ENCODE results near the gene FNDC3B. TPM values are rescaled to one million over a fixed set of nuclear protein-coding genes. Genes with fewer than 3 reads are reported as not detected.

FNDC3B gene
- polyA plus RNA-seq, 1 donor: 25.9 TPM

DNA sequence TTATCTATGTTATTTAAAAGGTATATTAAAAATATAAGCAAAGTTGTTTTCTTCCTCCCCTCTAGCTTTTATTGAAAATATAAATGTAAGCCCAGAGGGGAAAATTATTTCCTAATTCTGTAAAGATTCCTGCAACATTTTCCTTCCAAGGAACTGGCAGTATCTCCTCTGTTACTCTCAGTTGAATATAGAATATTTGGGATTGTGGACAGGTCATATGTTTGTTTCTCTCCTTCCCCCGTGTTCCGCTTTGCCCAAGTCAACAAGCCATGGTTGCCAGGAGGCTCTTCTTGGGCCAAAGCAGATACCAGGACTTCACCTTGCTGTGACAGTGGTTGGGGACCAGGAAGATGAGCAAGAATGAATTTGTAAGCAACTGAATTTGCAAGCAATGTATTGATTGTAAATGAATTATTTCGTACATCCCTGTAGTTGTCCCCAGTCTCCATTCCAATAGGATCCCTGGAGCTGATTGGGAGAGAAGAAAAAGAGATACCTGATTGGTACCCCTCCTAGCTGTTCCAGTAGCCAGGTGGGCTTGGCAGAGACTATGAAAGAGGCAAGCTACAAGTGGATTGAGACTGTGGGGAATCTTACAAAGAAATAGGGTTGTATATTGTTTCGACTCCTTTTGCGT, 130.8 kb downstream of the FNDC3B start:
- Histone ChIP-seq H3K36me3 (ENCODE audit: control insufficient read depth, insufficient read depth, low read length) (peaks cover 3% of the 10 kb centered on the region), H3K27me3 (ENCODE audit: control insufficient read depth, insufficient read depth, low read length) (no peaks in the 10 kb centered on the region), H3K9me3 (ENCODE audit: control insufficient read depth, low read depth, low read length) (no peaks in the 10 kb centered on the region), H3K4me1 (ENCODE audit: control insufficient read depth, insufficient read depth, low read length) (peaks cover 3% of the 10 kb centered on the region), H3K4me3 (ENCODE audit: low read length) (no peak overlapping the region), H3K27ac (ENCODE audit: low read length) (no peak overlapping the region)
- no peak for DNase-seq
- 100% methylated on average over 1 of the region's 5 CpGs for WGBS (ENCODE audit: insufficient coverage, low lambda C conversion rate)

- no peaks in the 10 kb centered on the region for H3K9me3 ChIP-seq (ENCODE audit: control insufficient read depth, low read depth, low read length)
- no peak overlapping the region for H3K27ac ChIP-seq (ENCODE audit: low read length)
- H3K27me3 ChIP-seq (ENCODE audit: control insufficient read depth, insufficient read depth, low read length): no peaks in the 10 kb centered on the region
- H3K4me3 ChIP-seq (ENCODE audit: low read length): no peak overlapping the region
- no peak for DNase-seq
- H3K36me3 ChIP-seq (ENCODE audit: control insufficient read depth, insufficient read depth, low read length): peaks cover 3% of the 10 kb centered on the region
- peaks cover 3% of the 10 kb centered on the region for H3K4me1 ChIP-seq (ENCODE audit: control insufficient read depth, insufficient read depth, low read length)
Observed at GRCh38 chr3:172170841-172171240, 131.5 kb downstream of the FNDC3B start.

DNA sequence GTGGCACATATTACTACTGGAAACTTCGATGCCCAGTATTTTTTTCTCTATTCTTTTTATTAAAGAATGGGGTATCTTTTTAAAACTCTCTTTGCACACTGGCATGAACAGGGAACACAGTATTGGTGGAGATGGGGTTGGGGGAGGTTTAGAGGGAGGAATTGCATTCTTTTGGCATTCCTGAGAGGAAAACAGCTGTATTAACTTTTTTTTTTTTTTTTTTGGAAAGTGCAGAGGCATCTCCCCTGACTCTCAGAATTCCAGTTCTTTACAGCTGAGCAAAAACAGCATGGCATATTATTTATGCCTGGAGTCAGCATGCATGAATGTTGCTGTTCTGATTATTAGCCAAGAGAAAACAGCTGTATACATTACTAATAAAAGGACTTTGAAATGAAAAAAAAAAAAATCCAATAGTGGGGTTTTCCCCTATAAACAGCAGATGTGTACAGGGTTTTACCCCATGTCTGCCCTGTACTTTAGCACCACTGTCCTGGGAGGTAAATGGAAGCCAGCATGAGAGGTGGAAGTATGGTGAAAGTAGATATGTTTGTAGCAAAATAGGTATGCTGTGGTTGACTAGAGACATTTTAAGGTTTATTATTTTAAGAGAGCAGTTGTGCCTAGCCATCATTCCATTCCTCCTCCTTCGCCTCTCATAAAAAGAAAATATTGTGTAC, 132.2 kb downstream of the FNDC3B start:
- no peak for DNase-seq
- Histone ChIP-seq H3K27ac (ENCODE audit: low read length) (no peak overlapping the region), H3K27me3 (ENCODE audit: control insufficient read depth, insufficient read depth, low read length) (no peaks in the 10 kb centered on the region), H3K4me1 (ENCODE audit: control insufficient read depth, insufficient read depth, low read length) (peaks cover 3% of the 10 kb centered on the region), H3K4me3 (ENCODE audit: low read length) (no peak overlapping the region), H3K9me3 (ENCODE audit: control insufficient read depth, low read depth, low read length) (no peaks in the 10 kb centered on the region), H3K36me3 (ENCODE audit: control insufficient read depth, insufficient read depth, low read length) (peaks cover 3% of the 10 kb centered on the region)
- WGBS (ENCODE audit: insufficient coverage, low lambda C conversion rate): 80% methylated on average over 1 of the region's 2 CpGs

DNA sequence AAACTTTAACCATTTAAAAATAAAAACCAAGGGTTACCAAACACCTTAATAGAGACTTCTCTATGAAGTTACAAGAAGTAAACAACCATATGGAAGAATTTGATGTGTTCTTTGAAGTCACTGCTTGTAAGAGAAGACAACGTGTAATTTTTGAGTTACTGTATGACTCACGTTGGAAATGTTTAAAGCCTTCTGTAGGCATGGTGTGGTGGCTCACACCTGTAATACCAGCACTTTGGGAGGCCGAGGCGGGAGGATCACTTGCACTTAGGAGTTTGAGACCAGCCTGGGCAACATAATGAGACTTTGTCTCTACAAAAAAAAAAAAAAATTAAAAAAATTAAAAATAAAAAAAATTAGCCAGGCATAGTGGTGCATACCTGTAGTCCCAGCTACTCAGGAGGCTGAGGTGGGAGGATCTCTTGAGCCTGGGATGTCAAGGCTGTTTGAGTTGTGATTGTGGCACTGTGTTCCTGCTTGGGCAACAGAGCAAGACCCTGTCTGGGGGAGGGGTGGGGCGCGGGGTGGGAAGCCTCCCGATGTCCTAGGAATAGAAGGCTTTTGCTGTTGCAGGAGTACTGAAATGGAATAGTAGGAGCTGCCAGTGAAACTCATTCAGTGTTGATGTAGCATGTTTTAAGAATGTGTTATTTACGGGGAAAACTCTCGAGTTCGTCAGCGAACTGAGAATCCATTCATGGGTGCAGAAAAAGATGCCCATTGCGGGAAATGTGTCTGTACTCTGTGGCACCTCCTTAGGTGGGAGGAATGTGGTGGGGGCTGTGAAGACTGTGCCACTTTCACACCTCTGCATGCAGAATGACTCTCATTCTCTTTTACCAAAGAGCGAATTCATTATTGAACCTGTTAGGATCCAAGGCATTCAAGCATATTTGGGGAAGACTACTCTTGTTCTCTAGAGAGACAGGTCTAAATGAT, 134.2 kb downstream of the FNDC3B start:
- Histone ChIP-seq H3K27ac (ENCODE audit: low read length) (no peak overlapping the region), H3K4me1 (ENCODE audit: control insufficient read depth, insufficient read depth, low read length) (peaks cover 3% of the 10 kb centered on the region), H3K9me3 (ENCODE audit: control insufficient read depth, low read depth, low read length) (no peaks in the 10 kb centered on the region), H3K27me3 (ENCODE audit: control insufficient read depth, insufficient read depth, low read length) (no peaks in the 10 kb centered on the region), H3K4me3 (ENCODE audit: low read length) (no peak overlapping the region), H3K36me3 (ENCODE audit: control insufficient read depth, insufficient read depth, low read length) (peaks cover 3% of the 10 kb centered on the region)
- DNase-seq: no peak
- no CpG with 5 or more reads among the region's 13 CpGs for WGBS (ENCODE audit: insufficient coverage, low lambda C conversion rate)

DNA sequence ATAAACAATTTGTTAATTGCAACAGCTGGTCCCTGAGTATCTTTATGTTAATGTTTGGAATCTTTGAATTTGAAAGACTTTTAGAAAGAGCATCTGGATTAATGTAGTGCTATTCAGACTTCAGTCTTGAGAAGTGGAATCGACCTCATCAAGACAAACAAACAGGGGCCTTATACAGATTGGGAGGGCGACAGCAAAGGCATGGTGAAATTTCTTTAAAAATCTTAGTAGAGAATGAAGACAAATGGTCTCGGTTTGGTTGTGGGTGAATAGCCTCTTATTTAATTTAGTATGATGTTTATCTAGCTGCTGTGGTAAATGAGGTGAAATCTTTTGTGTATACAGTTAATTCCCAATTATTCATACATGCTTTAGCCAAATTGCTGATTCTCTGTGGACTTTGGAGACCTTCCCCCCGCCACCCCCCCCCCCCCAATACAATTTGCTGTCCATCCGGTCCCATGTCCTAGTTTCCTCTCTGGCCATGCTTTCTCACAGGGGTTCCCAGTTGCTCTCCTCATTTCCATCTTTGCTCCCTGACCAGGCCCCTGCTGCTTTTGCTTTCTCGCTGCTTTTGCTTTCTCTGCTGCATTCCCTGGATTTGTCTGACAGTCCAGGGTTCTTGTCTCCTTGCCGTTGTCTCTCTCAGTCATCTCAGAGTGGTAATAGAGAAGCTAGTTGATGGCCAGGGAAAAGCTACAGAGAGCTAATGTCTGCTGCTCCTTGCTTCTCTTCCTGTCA, 135.3 kb downstream of the FNDC3B start:
- Histone ChIP-seq H3K4me3 (ENCODE audit: low read length) (no peak overlapping the region), H3K9me3 (ENCODE audit: control insufficient read depth, low read depth, low read length) (no peaks in the 10 kb centered on the region), H3K36me3 (ENCODE audit: control insufficient read depth, insufficient read depth, low read length) (peaks cover 3% of the 10 kb centered on the region), H3K27me3 (ENCODE audit: control insufficient read depth, insufficient read depth, low read length) (no peaks in the 10 kb centered on the region), H3K4me1 (ENCODE audit: control insufficient read depth, insufficient read depth, low read length) (peaks cover 3% of the 10 kb centered on the region), H3K27ac (ENCODE audit: low read length) (peak overlapping the region; percentile 32)
- peak in 1 of 2 donors; percentile 29 for DNase-seq
- WGBS (ENCODE audit: insufficient coverage, low lambda C conversion rate): 66% methylated on average over 2 of the region's 7 CpGs

GRCh38 chr3:172175254-172175599, 135.8 kb downstream of the FNDC3B start:
- WGBS (ENCODE audit: insufficient coverage, low lambda C conversion rate): no CpG with 5 or more reads among the region's 3 CpGs
- peaks cover 7% of the 10 kb centered on the region for H3K4me1 ChIP-seq (ENCODE audit: control insufficient read depth, insufficient read depth, low read length)
- no peak overlapping the region for H3K4me3 ChIP-seq (ENCODE audit: low read length)
- peaks cover 1% of the 10 kb centered on the region for H3K36me3 ChIP-seq (ENCODE audit: control insufficient read depth, insufficient read depth, low read length)
- no peaks in the 10 kb centered on the region for H3K9me3 ChIP-seq (ENCODE audit: control insufficient read depth, low read depth, low read length)
- DNase-seq: no peak
- H3K27me3 ChIP-seq (ENCODE audit: control insufficient read depth, insufficient read depth, low read length): no peaks in the 10 kb centered on the region
- H3K27ac ChIP-seq (ENCODE audit: low read length): peak overlapping the region; percentile 32

DNA sequence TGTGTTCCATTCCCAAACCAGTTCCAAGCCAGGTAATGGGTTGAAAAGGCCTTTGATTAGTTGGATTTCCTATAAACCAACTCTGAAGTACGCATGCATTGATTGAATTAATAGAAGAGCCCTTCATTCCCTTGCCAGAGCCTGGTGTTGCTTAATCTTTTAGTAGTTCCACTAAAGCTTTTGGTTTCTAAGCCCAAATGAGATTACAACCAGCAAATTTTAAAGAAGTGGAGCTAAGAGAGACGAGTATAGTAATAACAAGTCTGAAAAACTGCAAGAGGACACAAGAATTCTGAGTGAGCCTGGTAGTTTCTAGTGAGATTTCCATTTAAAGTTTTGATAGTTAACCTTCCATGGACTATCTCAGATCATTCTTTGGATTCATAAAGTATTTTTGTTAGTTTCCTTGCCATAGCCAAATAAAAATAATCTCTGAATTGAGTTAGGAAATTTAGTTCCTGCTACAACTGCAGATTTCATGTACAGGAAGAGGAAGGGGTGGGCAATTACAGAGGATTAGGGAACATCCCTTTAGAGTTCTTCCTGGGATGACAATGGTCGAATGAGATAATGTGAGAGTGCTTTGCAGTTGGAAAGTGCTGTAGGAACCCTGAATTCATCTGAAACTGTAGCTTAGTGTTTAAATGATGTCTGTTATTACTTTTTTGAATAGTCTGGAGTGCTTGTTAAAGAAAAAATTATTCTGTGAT, 136.8 kb downstream of the FNDC3B start:
- Histone ChIP-seq H3K4me3 (ENCODE audit: low read length) (no peak overlapping the region), H3K4me1 (ENCODE audit: control insufficient read depth, insufficient read depth, low read length) (peaks cover 10% of the 10 kb centered on the region), H3K9me3 (ENCODE audit: control insufficient read depth, low read depth, low read length) (no peaks in the 10 kb centered on the region), H3K27ac (ENCODE audit: low read length) (no peak overlapping the region), H3K27me3 (ENCODE audit: control insufficient read depth, insufficient read depth, low read length) (no peaks in the 10 kb centered on the region), H3K36me3 (ENCODE audit: control insufficient read depth, insufficient read depth, low read length) (no peaks in the 10 kb centered on the region)
- 100% methylated on average over 1 of the region's 3 CpGs for WGBS (ENCODE audit: insufficient coverage, low lambda C conversion rate)
- DNase-seq: no peak

- no CpG with 5 or more reads among the region's 3 CpGs for WGBS (ENCODE audit: insufficient coverage, low lambda C conversion rate)
- no peak overlapping the region for H3K27ac ChIP-seq (ENCODE audit: low read length)
- H3K9me3 ChIP-seq (ENCODE audit: control insufficient read depth, low read depth, low read length): no peaks in the 10 kb centered on the region
- no peak for DNase-seq
- H3K4me1 ChIP-seq (ENCODE audit: control insufficient read depth, insufficient read depth, low read length): peaks cover 10% of the 10 kb centered on the region
- no peak overlapping the region for H3K4me3 ChIP-seq (ENCODE audit: low read length)
- no peaks in the 10 kb centered on the region for H3K27me3 ChIP-seq (ENCODE audit: control insufficient read depth, insufficient read depth, low read length)
- no peaks in the 10 kb centered on the region for H3K36me3 ChIP-seq (ENCODE audit: control insufficient read depth, insufficient read depth, low read length)
Observed at GRCh38 chr3:172177046-172177445, 137.7 kb downstream of the FNDC3B start.

DNA sequence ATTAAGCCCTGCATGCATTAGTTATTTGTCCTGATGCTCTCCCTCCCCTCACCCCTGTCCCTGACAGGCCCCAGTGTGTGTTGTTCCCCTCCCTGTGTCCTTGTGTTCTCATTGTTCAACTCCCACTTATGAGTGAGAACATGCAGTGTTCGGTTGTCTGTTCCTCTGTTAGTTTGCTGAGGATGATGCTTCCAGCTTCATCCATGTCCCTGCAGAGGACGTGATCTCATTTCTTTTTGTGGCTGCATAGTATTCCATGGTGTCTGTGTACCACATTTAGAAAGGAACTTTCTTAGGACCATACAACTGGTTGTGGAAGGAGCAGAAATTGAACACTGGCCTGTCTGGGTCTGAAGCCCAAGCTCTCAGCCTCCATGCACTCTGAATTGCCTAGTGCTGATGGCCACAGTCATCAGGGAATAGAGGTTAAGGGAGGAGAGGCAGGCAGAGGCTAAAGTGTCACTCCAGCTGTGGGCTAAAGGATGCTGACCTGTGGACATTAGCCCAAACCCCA, 138.5 kb downstream of the FNDC3B start:
- Histone ChIP-seq H3K9me3 (ENCODE audit: control insufficient read depth, low read depth, low read length) (no peaks in the 10 kb centered on the region), H3K27ac (ENCODE audit: low read length) (no peak overlapping the region), H3K4me1 (ENCODE audit: control insufficient read depth, insufficient read depth, low read length) (peaks cover 10% of the 10 kb centered on the region), H3K36me3 (ENCODE audit: control insufficient read depth, insufficient read depth, low read length) (no peaks in the 10 kb centered on the region), H3K27me3 (ENCODE audit: control insufficient read depth, insufficient read depth, low read length) (no peaks in the 10 kb centered on the region), H3K4me3 (ENCODE audit: low read length) (no peak overlapping the region)
- no CpG with 5 or more reads among the region's 2 CpGs for WGBS (ENCODE audit: insufficient coverage, low lambda C conversion rate)
- no peak for DNase-seq
